GM23338 (cell line): Measurements from ENCODE around the gene GAPT. TPM values are rescaled to one million over a fixed set of nuclear protein-coding genes. Genes with fewer than 3 reads are reported as not detected.

ENCODE experiments used
- ATAC-seq: fragments of 200-7000 bp; cut with Tn5 transposase; 3 replicates; pipeline ENCODE4 v1.9.1; 2020
- DNase-seq: peaks from one replicate; pipeline ENCODE4 v3.0.0-alpha.2; 2015; ENCODE audit warnings: low spot score
- H2AFZ ChIP-seq: fragments of 200-600 bp; sonication (generic); 2 replicates; pipeline ENCODE4 v1.8.0; 2016; ENCODE audit warnings: antibody characterized with exemption, mild to moderate bottlenecking, moderate library complexity
- H3F3A ChIP-seq: fragments of 200-600 bp; sonication (generic); replicated peaks from 2 replicates; pipeline ENCODE4 v1.8.0; 2017; ENCODE audit warnings: antibody characterized with exemption, mixed run types, low read depth
- H3K27ac ChIP-seq: fragments of 200-600 bp; sonication (generic); 2 replicates; pipeline ENCODE4 v1.6.1; 2016; ENCODE audit warnings: low read depth
- H3K27me3 ChIP-seq: fragments of 200-600 bp; sonication (generic); 2 replicates; pipeline ENCODE4 v1.8.0; 2016; ENCODE audit warnings: mild to moderate bottlenecking, mixed run types, moderate library complexity; ENCODE audit not compliant: insufficient read depth
- H3K36me3 ChIP-seq: fragments of 200-600 bp; sonication (generic); 2 replicates; pipeline ENCODE4 v1.8.0; 2016; ENCODE audit warnings: mild to moderate bottlenecking; ENCODE audit not compliant: insufficient read depth
- H3K4me1 ChIP-seq: fragments of 200-600 bp; sonication (generic); 2 replicates; pipeline ENCODE4 v1.8.0; 2016; ENCODE audit warnings: mild to moderate bottlenecking, moderate library complexity; ENCODE audit not compliant: insufficient read depth
- H3K4me2 ChIP-seq: fragments of 200-600 bp; sonication (generic); 2 replicates; pipeline ENCODE4 v1.7.1; 2017; ENCODE audit warnings: mixed run types
- H3K4me3 ChIP-seq: fragments of 200-600 bp; sonication (generic); 2 replicates; pipeline ENCODE4 v1.6.1; 2016; ENCODE audit warnings: mixed run types
- H3K79me2 ChIP-seq: fragments of 200-600 bp; sonication (generic); replicated peaks from 2 replicates; pipeline ENCODE4 v1.8.0; 2017; ENCODE audit warnings: mild to moderate bottlenecking; ENCODE audit not compliant: insufficient read depth
- H3K9me2 ChIP-seq: fragments of 200-600 bp; sonication (generic); 2 replicates; pipeline ENCODE4 v1.8.0; 2017; ENCODE audit not compliant: insufficient read depth
- H4K20me1 ChIP-seq: fragments of 200-600 bp; sonication (generic); replicated peaks from 2 replicates; pipeline ENCODE4 v1.8.0; 2017; ENCODE audit warnings: mild to moderate bottlenecking; ENCODE audit not compliant: insufficient read depth
- H3K27ac Mint-ChIP-seq: 2 replicates; pipeline ENCODE4 v1.8.0; 2020; ENCODE audit warnings: inconsistent platforms, mild to moderate bottlenecking, moderate library complexity, mixed read lengths
- H3K27me3 Mint-ChIP-seq: 3 replicates; pipeline ENCODE4 v1.8.0; 2022; ENCODE audit warnings: low read depth, mild to moderate bottlenecking, moderate library complexity, mixed read lengths, inconsistent platforms; ENCODE audit not compliant: insufficient read depth, poor library complexity
- H3K36me3 Mint-ChIP-seq: 3 replicates; pipeline ENCODE4 v1.8.0; 2021; ENCODE audit warnings: low read depth, mild to moderate bottlenecking, inconsistent platforms, moderate library complexity, mixed read lengths
- H3K4me1 Mint-ChIP-seq: 3 replicates; pipeline ENCODE4 v1.8.0; 2020; ENCODE audit warnings: mild to moderate bottlenecking, inconsistent platforms, mixed read lengths
- H3K4me3 Mint-ChIP-seq: 3 replicates; pipeline ENCODE4 v1.8.0; 2021; ENCODE audit warnings: moderate library complexity, mild to moderate bottlenecking, inconsistent platforms, mixed read lengths
- H3K9me3 Mint-ChIP-seq: 3 replicates; pipeline ENCODE4 v1.8.0; 2020; ENCODE audit warnings: moderate library complexity, mild to moderate bottlenecking, inconsistent platforms, mixed read lengths
- CREB1 ChIP-seq: fragments of 250-450 bp; sonication (Bioruptor Pico); IDR thresholded peaks from 2 replicates; pipeline ENCODE4 v1.5.0; 2020; ENCODE audit warnings: low read depth, mild to moderate bottlenecking, moderate library complexity
- EZH2 ChIP-seq: fragments of 200-600 bp; sonication (generic); IDR thresholded peaks from one replicate; pipeline ENCODE4 v1.8.0; 2017; ENCODE audit warnings: antibody characterized with exemption, mild to moderate bottlenecking, low read depth; ENCODE audit not compliant: unreplicated experiment
- EZH2phosphoT487 ChIP-seq: fragments of 200-600 bp; sonication (generic); IDR thresholded peaks from one replicate; pipeline ENCODE4 v1.8.1; 2018; ENCODE audit warnings: antibody characterized with exemption; ENCODE audit not compliant: unreplicated experiment
- NANOG ChIP-seq: IDR thresholded peaks from 2 replicates; pipeline ENCODE4 v1.6.1; 2016; ENCODE audit warnings: antibody characterized with exemption, borderline replicate concordance
- STAT1 ChIP-seq: IDR thresholded peaks from one replicate; pipeline ENCODE4 v1.6.1; 2016; ENCODE audit warnings: antibody characterized with exemption; ENCODE audit not compliant: unreplicated experiment
- ZNF331 ChIP-seq: fragments of 250-450 bp; sonication (Bioruptor Pico); IDR thresholded peaks from 2 replicates; pipeline ENCODE4 v1.5.0; 2020; ENCODE audit warnings: low read depth, mild to moderate bottlenecking, moderate library complexity
- polyA plus RNA-seq: library from polyadenylated mRNA; unstranded; fragments of >200 nt; fragmentation: Nextera tagmentation; extraction: Ambion mirVana; gene quantifications from 2 replicates; pipeline ENCODE4 v1.2.1, GENCODE V29; 2016
- total RNA-seq: library from RNA; depleted of rRNA; stranded (reverse); fragments of >200 nt; shearing (Covaris generic); gene quantifications from 2 replicates; pipeline ENCODE4 v1.2.3, GENCODE V29; 2014
- TF ChIP-seq, protein P1 (sequence below), 2 experiments: fragments of 200-600 bp in 1 of 2; sonication (generic) in 1 of 2; conservative IDR thresholded peaks; 2 replicates each; pipeline versions ENCODE4 v1.5.1 to v1.6.1; 2016 to 2017; ENCODE audit warnings: antibody characterized with exemption in 2 of 2, low read depth in 2 of 2, mild to moderate bottlenecking in 2 of 2, moderate library complexity in 1 of 2
- TF ChIP-seq, protein P2 (sequence below): IDR thresholded peaks from 2 replicates; pipeline ENCODE4 v1.6.1; 2016; ENCODE audit warnings: antibody characterized with exemption
- TF ChIP-seq, protein P3 (sequence below): IDR thresholded peaks from one replicate; pipeline ENCODE4 v1.6.1; 2018; ENCODE audit warnings: antibody characterized with exemption; ENCODE audit not compliant: unreplicated experiment

GAPT gene
- total and polyA plus RNA-seq, 2 experiments from 2014 or later: not detected

DNA sequence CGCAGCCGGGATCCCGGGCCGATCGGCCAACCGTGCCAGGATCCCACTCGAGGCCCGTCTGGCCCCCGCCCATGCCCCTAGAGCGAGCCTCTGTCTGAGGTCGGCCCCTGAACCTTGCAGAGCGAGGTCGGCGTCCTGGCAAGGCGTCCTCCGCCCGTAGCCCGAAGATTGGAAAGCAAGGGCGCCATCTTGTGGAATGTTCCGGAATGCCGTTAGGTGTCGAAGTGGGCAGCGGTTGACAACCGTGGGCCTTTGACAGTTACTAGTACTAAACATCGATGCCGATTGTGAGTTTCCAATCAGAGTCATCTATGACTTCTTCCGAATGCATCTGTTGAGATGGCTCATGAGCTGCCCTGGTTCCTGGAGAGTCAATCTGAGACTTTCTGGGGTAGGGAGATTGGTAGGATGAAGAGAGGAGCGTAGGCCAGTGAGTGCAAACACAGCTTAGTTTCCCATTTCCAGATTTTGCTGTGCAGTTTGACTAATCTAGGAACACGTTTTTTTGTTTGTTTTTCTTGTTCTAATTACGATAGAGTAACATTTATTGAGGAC, 30.4 kb upstream of the GAPT start:
- H3K27me3 Mint-ChIP-seq: peaks cover 11% of the 10 kb centered on the region
- H3K4me1 Mint-ChIP-seq: peaks cover 24% of the 10 kb centered on the region
- Histone ChIP-seq H2AFZ (peak overlapping the region; percentile 40; the same call in 1 of the 2 replicates), H3K36me3 (peaks cover 21% of the 10 kb centered on the region), H3K4me3 (peak overlapping the region; percentile 74), H3K27me3 (peaks cover 8% of the 10 kb centered on the region), H3K4me2 (peak overlapping the region; percentile 87), H3K79me2 (peaks cover 9% of the 10 kb centered on the region; the same call in 1 of the 2 replicates), H3K4me1 (peaks cover 7% of the 10 kb centered on the region; the same call in 1 of the 2 replicates), H3K27ac (no peak overlapping the region), H3F3A (no peaks in the 10 kb centered on the region), H4K20me1 (no peaks in the 10 kb centered on the region; the same call in 1 of the 2 replicates), H3K9me2 (no peaks in the 10 kb centered on the region)
- TF ChIP-seq, protein P1, sequence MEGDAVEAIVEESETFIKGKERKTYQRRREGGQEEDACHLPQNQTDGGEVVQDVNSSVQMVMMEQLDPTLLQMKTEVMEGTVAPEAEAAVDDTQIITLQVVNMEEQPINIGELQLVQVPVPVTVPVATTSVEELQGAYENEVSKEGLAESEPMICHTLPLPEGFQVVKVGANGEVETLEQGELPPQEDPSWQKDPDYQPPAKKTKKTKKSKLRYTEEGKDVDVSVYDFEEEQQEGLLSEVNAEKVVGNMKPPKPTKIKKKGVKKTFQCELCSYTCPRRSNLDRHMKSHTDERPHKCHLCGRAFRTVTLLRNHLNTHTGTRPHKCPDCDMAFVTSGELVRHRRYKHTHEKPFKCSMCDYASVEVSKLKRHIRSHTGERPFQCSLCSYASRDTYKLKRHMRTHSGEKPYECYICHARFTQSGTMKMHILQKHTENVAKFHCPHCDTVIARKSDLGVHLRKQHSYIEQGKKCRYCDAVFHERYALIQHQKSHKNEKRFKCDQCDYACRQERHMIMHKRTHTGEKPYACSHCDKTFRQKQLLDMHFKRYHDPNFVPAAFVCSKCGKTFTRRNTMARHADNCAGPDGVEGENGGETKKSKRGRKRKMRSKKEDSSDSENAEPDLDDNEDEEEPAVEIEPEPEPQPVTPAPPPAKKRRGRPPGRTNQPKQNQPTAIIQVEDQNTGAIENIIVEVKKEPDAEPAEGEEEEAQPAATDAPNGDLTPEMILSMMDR (conservative IDR thresholded peaks at IDR 0.05; ENCODE audit: low read depth in 2 of 2): peak; percentile 72 to 98
- no peak for TF ChIP-seq EZH2
- 0 out of 2 replicates have a peak, but pooled peaks have one; percentile 20 for TF ChIP-seq CREB1 (CRISPR knock-in tag)
- DNase-seq: peak; percentile 93
- H3K36me3 Mint-ChIP-seq: peaks cover 28% of the 10 kb centered on the region
- peak; percentile 83 for ATAC-seq
- peak overlapping the region; percentile 18 for H3K4me3 Mint-ChIP-seq
- no peak overlapping the region for H3K27ac Mint-ChIP-seq
- H3K9me3 Mint-ChIP-seq: no peaks in the 10 kb centered on the region; the same call in 2 of the 3 replicates

DNA sequence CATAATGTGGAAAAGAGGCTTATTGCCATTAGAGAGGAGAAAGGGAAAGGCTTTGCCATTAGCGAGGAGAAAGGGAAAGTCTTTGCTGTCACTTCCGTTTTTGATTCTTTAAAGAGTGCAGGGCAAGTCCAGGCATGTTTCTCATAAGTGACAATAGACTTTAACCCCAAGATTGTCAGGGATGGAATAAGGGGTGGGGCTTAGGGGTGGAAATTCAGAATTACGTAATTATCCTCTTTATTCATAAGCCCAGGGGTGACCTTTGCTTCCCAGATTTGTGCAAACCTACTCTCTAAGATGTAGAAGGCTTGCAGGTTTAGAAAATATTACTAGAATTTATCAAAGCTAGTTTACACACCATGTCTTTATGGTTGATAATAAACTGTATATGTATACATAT, 29.1 kb upstream of the GAPT start:
- Histone ChIP-seq H3K79me2 (peaks cover 9% of the 10 kb centered on the region; the same call in 1 of the 2 replicates), H3K9me2 (no peaks in the 10 kb centered on the region), H3K27me3 (peaks cover 8% of the 10 kb centered on the region), H3F3A (no peaks in the 10 kb centered on the region), H3K36me3 (peaks cover 8% of the 10 kb centered on the region; the same call in 1 of the 2 replicates), H3K4me2 (no peak overlapping the region), H3K4me1 (peaks cover 7% of the 10 kb centered on the region; the same call in 1 of the 2 replicates), H2AFZ (no peak overlapping the region), H3K4me3 (no peak overlapping the region), H4K20me1 (no peaks in the 10 kb centered on the region; the same call in 1 of the 2 replicates), H3K27ac (no peak overlapping the region)
- DNase-seq: peak; percentile 28
- peaks cover 16% of the 10 kb centered on the region for H3K27me3 Mint-ChIP-seq
- peaks cover 31% of the 10 kb centered on the region for H3K4me1 Mint-ChIP-seq
- H3K4me3 Mint-ChIP-seq: no peak overlapping the region
- H3K9me3 Mint-ChIP-seq: peaks cover 6% of the 10 kb centered on the region; the same call in 1 of the 3 replicates
- peaks cover 16% of the 10 kb centered on the region; the same call in 2 of the 3 replicates for H3K36me3 Mint-ChIP-seq
- peak overlapping the region; percentile 28; the same call in 1 of the 2 replicates for H3K27ac Mint-ChIP-seq
- no peak for ATAC-seq
- TF ChIP-seq CREB1 (CRISPR knock-in tag): no peak
- TF ChIP-seq, protein P2, sequence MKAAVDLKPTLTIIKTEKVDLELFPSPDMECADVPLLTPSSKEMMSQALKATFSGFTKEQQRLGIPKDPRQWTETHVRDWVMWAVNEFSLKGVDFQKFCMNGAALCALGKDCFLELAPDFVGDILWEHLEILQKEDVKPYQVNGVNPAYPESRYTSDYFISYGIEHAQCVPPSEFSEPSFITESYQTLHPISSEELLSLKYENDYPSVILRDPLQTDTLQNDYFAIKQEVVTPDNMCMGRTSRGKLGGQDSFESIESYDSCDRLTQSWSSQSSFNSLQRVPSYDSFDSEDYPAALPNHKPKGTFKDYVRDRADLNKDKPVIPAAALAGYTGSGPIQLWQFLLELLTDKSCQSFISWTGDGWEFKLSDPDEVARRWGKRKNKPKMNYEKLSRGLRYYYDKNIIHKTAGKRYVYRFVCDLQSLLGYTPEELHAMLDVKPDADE: no peak
- no peak for TF ChIP-seq STAT1
- TF ChIP-seq, protein P3, sequence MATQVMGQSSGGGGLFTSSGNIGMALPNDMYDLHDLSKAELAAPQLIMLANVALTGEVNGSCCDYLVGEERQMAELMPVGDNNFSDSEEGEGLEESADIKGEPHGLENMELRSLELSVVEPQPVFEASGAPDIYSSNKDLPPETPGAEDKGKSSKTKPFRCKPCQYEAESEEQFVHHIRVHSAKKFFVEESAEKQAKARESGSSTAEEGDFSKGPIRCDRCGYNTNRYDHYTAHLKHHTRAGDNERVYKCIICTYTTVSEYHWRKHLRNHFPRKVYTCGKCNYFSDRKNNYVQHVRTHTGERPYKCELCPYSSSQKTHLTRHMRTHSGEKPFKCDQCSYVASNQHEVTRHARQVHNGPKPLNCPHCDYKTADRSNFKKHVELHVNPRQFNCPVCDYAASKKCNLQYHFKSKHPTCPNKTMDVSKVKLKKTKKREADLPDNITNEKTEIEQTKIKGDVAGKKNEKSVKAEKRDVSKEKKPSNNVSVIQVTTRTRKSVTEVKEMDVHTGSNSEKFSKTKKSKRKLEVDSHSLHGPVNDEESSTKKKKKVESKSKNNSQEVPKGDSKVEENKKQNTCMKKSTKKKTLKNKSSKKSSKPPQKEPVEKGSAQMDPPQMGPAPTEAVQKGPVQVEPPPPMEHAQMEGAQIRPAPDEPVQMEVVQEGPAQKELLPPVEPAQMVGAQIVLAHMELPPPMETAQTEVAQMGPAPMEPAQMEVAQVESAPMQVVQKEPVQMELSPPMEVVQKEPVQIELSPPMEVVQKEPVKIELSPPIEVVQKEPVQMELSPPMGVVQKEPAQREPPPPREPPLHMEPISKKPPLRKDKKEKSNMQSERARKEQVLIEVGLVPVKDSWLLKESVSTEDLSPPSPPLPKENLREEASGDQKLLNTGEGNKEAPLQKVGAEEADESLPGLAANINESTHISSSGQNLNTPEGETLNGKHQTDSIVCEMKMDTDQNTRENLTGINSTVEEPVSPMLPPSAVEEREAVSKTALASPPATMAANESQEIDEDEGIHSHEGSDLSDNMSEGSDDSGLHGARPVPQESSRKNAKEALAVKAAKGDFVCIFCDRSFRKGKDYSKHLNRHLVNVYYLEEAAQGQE: no peak
- TF ChIP-seq, protein P1 (conservative IDR thresholded peaks at IDR 0.05; ENCODE audit: low read depth in 2 of 2): no peak
- no peak for TF ChIP-seq EZH2phosphoT487
- TF ChIP-seq ZNF331 (CRISPR knock-in tag): no peak
- TF ChIP-seq EZH2: no peak
- TF ChIP-seq NANOG: no peak
